Subcutaneous adipose tissue (tissue), 4 donors: Measurements from ENCODE around the gene KISS1R. TPM values are rescaled to one million over a fixed set of nuclear protein-coding genes. Genes with fewer than 3 reads are reported as not detected.

ENCODE experiments used
- CTCF ChIP-seq: fragments of 450-650 bp; IDR thresholded peaks from one replicate; pipeline ENCODE4 v1.5.1; 2016; ENCODE audit warnings: low read depth, mild to moderate bottlenecking, control low read depth, antibody characterized with exemption, moderate library complexity
- small RNA-seq: library from RNA; depleted of rRNA; stranded (forward); fragments of <200 nt; gene quantifications from one replicate; pipeline ENCODE3, GENCODE V24; 2016
- total RNA-seq, 4 donors: library from RNA; depleted of rRNA; stranded (reverse); fragments of >200 nt; gene quantifications; one replicate each; pipeline ENCODE4 v1.1.0, GENCODE V29; 2016

KISS1R gene
- total RNA-seq, 4 donors from 2014 or later = not detected

DNA sequence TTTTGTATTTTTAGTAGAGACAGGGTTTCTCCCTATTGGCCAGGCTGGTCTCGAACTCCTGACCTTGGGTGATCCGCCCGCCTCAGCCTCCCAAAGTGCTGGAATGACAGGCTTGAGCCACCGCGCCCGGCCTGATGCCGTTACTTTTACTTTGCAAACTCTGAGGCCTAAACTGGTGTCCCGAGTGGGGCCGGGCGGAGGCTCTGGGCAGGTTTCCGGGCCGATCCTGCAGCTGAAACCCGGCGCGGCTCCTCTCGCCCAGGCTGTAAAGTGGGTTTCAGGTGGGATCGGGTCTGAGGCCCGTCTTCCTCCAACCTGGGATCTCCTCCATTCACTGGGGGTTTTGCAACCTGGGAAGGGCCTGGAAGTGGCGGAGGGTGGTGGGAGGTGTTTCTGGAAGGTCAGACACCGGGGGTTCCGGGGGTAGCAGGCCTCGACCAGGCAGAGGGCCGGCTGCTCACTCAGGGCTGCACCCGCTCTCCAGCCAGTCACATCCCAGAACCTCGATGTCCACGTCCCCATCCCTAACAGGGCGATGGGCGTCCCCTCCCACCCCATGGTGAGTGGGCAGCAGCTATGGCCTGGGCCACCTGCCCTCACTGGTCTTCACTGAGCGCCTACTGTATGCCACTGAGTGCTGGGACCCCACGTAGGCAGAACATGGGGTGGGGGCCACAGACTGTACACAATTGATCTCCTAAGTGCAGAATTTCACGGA lies 45.7 kb downstream of the KISS1R start:
- no peak for TF ChIP-seq CTCF

- TF ChIP-seq CTCF = no peak
Measured at GRCh38 chr19:963486-963951, 46.4 kb downstream of the KISS1R start.

DNA sequence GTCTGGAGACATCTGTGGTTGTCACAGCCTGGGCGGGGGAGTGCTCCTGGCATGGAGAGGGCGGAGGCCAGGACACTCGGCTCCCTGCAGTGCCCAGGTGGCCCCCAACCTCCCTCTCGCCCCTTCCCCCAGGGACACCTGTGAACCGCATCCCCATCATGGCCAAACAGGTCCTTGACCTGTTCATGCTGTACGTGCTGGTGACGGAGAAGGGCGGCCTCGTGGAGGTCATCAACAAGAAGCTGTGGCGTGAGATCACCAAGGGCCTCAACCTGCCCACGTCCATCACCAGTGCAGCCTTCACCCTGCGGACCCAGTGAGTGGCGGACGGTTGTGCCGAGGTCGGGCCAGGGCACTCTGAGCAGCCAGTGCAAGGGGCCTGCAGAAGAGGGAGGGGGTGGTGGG lies 47.0 kb downstream of the KISS1R start:
- TF ChIP-seq CTCF = no peak

- no peak for TF ChIP-seq CTCF
Measured at GRCh38 chr19:964761-965694, 47.9 kb downstream of the KISS1R start.

DNA sequence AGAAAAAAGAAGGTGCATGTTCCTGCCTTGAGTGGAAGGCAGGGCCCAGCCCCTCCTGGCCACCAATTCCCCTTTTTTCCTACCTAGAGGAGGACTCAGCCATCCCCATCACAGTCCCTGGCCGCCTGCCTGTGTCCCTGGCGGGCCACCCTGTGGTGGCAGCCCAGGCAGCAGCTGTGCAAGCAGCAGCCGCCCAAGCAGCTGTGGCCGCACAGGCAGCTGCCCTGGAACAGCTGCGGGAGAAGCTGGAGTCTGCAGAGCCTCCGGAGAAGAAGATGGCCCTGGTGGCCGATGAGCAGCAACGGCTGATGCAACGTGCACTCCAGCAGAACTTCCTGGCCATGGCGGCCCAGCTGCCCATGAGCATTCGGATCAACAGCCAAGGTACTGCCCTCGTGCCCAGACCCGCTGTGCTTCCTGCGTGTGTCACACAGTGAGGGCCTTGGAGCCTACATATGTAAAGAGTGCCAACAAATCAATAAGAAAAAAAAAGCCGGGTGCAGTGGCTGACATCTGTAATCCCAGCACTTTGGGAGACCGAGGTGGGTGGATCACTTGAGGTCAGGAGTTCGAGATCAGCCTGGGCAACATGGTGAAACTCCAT lies 49.5 kb downstream of the KISS1R start:
- TF ChIP-seq CTCF = no peak

Small RNAs within 50 kb of the gene (small RNA-seq; reads per million reads assigned to genes)
- gene RNU6-9 = not detected

Other genes starting within 250 kb of the KISS1R start
- 100 to 1,000 TPM in 2 of 4 donors, 10 to 100 TPM in 2; 54.5 to 124 (median 91.4) TPM for gene FSTL3, start 240.9 kb upstream of the KISS1R start, total RNA-seq
- gene PRSS57, start 221.9 kb upstream of the KISS1R start, total RNA-seq = not detected
- gene PALM, start 208.4 kb upstream of the KISS1R start, total RNA-seq = 100 to 1,000 TPM in 1 of 4 donors, 10 to 100 TPM in 3; 57.1 to 228 (median 77.4) TPM
- gene MISP, start 166.2 kb upstream of the KISS1R start, total RNA-seq = not detected
- 100 to 1,000 TPM in 1 of 4 donors, 10 to 100 TPM in 3; 77.5 to 108 (median 87.8) TPM for gene PTBP1, start 119.9 kb upstream of the KISS1R start, total RNA-seq
- gene PLPPR3, start 95.4 kb upstream of the KISS1R start, total RNA-seq = not detected
- gene AZU1, start 89.5 kb upstream of the KISS1R start, total RNA-seq = under 1 TPM in 1 of 4 donors, not detected in 3; 0.68 TPM
- not detected for gene PRTN3, start 76.3 kb upstream of the KISS1R start, total RNA-seq
- gene ELANE, start 65.0 kb upstream of the KISS1R start, total RNA-seq = 1 to 10 TPM in 2 of 4 donors, not detected in 2; 2.4 to 2.8 TPM
- 1,000 to 10,000 TPM; 1,847 to 6,869 (median 2,488) TPM for gene CFD, start 57.7 kb upstream of the KISS1R start, total RNA-seq
- 10 to 100 TPM; 18.4 to 38.4 (median 19.2) TPM for gene MED16, start 24.1 kb upstream of the KISS1R start, total RNA-seq
- gene RNU6-9, start 23.8 kb upstream of the KISS1R start, total RNA-seq = not detected
- gene R3HDM4, start 4.1 kb upstream of the KISS1R start, total RNA-seq = 10 to 100 TPM; 24.1 to 37.3 (median 26.8) TPM
- 10 to 100 TPM in 2 of 4 donors, 1 to 10 TPM in 2; 5.5 to 13.9 (median 9.2) TPM for gene ARID3A, start 8.7 kb downstream of the KISS1R start, total RNA-seq
- 10 to 100 TPM; 18.9 to 58.6 (median 30.7) TPM for gene WDR18, start 67.0 kb downstream of the KISS1R start, total RNA-seq
- gene GRIN3B, start 83.1 kb downstream of the KISS1R start, total RNA-seq = not detected
- 100 to 1,000 TPM in 2 of 4 donors, 10 to 100 TPM in 2; 65.1 to 193 (median 94.0) TPM for gene TMEM259, start 103.8 kb downstream of the KISS1R start, total RNA-seq
- not detected for gene RNU6-2, start 104.2 kb downstream of the KISS1R start, total RNA-seq
- gene CNN2, start 109.3 kb downstream of the KISS1R start, total RNA-seq = 10 to 100 TPM; 32.1 to 86.8 (median 52.2) TPM
- 10 to 100 TPM in 3 of 4 donors, 1 to 10 TPM in 1; 3.4 to 35.2 (median 12.2) TPM for gene ABCA7, start 122.8 kb downstream of the KISS1R start, total RNA-seq
- gene ARHGAP45, start 149.8 kb downstream of the KISS1R start, total RNA-seq = 10 to 100 TPM; 31.3 to 52.5 (median 44.0) TPM
- gene POLR2E, start 178.0 kb downstream of the KISS1R start, total RNA-seq = 100 to 1,000 TPM in 3 of 4 donors, 10 to 100 TPM in 1; 81.8 to 302 (median 127) TPM
- 1,000 to 10,000 TPM; 1,089 to 2,299 (median 1,463) TPM for gene GPX4, start 186.7 kb downstream of the KISS1R start, total RNA-seq